ENCODE data around the gene ITGB2.

The ITGB2 gene

GRCh38 chr21:44889625-44890337 is 30.9 kb downstream of the ITGB2 start:
- no peaks in the 10 kb centered on the region for H3K9me3 ChIP-seq
- H3K27me3 ChIP-seq: peaks cover 0 to 29% of the 10 kb centered on the region in 2 donors
- intact Hi-C loops (cut with DNase I; ENCODE audit: low total_unique reads): no loop called here
- TF ChIP-seq, protein P1, sequence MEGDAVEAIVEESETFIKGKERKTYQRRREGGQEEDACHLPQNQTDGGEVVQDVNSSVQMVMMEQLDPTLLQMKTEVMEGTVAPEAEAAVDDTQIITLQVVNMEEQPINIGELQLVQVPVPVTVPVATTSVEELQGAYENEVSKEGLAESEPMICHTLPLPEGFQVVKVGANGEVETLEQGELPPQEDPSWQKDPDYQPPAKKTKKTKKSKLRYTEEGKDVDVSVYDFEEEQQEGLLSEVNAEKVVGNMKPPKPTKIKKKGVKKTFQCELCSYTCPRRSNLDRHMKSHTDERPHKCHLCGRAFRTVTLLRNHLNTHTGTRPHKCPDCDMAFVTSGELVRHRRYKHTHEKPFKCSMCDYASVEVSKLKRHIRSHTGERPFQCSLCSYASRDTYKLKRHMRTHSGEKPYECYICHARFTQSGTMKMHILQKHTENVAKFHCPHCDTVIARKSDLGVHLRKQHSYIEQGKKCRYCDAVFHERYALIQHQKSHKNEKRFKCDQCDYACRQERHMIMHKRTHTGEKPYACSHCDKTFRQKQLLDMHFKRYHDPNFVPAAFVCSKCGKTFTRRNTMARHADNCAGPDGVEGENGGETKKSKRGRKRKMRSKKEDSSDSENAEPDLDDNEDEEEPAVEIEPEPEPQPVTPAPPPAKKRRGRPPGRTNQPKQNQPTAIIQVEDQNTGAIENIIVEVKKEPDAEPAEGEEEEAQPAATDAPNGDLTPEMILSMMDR (IDR thresholded peaks at IDR 0.05): no peak
- no peaks in the 10 kb centered on the region for H3K36me3 ChIP-seq
- DNase-seq: no peak
- peaks cover 0 to 8% (median 0%) of the 10 kb centered on the region in 4 donors for H3K4me1 ChIP-seq
- no peak overlapping the region for H3K4me3 ChIP-seq
- no peak overlapping the region for H3K27ac ChIP-seq

- intact Hi-C loops (cut with DNase I; ENCODE audit: low total_unique reads): no loop called here
- Histone ChIP-seq H3K4me1 (peaks cover 0 to 8% (median 0%) of the 10 kb centered on the region in 4 donors), H3K9me3 (no peaks in the 10 kb centered on the region), H3K27me3 (peaks cover 0 to 29% of the 10 kb centered on the region in 2 donors), H3K36me3 (no peaks in the 10 kb centered on the region), H3K27ac (no peak overlapping the region), H3K4me3 (no peak overlapping the region)
- no peak for DNase-seq
- TF ChIP-seq, protein P1 (IDR thresholded peaks at IDR 0.05): no peak
These were observed 31.8 kb downstream of the ITGB2 start for GRCh38 chr21:44888581-44889550.

- H3K27ac ChIP-seq: no peak overlapping the region
- DNase-seq: no peak
- H3K27me3 ChIP-seq: peaks cover 0 to 29% of the 10 kb centered on the region in 2 donors
These were observed 32.7 kb downstream of the ITGB2 start for GRCh38 chr21:44887807-44888580.

DNA sequence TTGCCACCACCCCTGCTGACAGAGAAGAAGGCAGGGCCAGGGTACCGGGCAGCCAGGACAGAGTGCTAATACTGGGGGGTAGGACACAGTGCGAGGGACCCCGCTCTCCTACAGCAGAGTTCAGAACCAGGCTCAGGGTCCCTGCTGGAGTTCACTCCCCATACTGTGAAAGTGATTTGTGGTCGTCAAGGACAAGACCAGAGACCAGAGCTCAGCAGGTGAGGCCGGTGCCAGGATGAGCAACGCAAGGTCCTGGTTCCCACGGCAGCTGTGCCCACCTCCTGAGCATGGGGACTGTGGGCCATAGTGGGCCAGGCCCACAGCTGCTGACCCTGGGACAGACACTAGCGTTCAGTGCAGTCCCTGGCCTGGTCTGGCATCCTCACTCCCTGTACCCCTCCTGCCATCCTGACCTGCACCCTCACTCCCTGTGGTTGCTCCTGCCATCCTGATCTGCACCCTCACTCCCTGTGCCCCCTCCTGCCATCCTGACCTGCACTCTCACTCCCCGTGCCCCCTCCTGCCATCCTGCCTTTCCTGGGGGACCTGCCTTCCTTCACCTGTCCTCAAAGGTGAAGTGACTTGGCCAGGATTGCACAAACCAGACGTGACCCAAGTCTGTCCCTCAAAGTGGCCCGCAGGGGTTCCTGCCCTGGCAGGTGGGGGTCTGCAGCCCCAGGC is 33.4 kb downstream of the ITGB2 start:
- H3K36me3 ChIP-seq: no peaks in the 10 kb centered on the region
- intact Hi-C loops (cut with DNase I; ENCODE audit: low total_unique reads): no loop called here
- no peak overlapping the region for H3K27ac ChIP-seq
- DNase-seq: no peak
- H3K4me3 ChIP-seq: no peak overlapping the region
- no peaks in the 10 kb centered on the region for H3K9me3 ChIP-seq
- peaks cover 0 to 8% (median 0%) of the 10 kb centered on the region in 4 donors for H3K4me1 ChIP-seq
- H3K27me3 ChIP-seq: peaks cover 0 to 29% of the 10 kb centered on the region in 2 donors
- TF ChIP-seq, protein P1 (IDR thresholded peaks at IDR 0.05): no peak

More at GRCh38 chr21:44887807-44888580, 32.7 kb downstream of the ITGB2 start:
- Histone ChIP-seq H3K4me3 (no peak overlapping the region), H3K36me3 (no peaks in the 10 kb centered on the region), H3K4me1 (peaks cover 0 to 8% (median 0%) of the 10 kb centered on the region in 4 donors), H3K9me3 (no peaks in the 10 kb centered on the region)
- TF ChIP-seq, protein P1 (IDR thresholded peaks at IDR 0.05): no peak
- intact Hi-C loops (cut with DNase I; ENCODE audit: low total_unique reads): no loop called here
